Keratinocyte (primary cell): Measurements from ENCODE around the gene HOXB9.
A peak's percentile ranks its signal among the peaks of the same experiment; 100 is the strongest.

Experiments used
- EZH2 ChIP-seq: IDR thresholded peaks from one replicate; pipeline ENCODE4 v1.6.1; 2012; ENCODE audit warnings: inconsistent platforms, mild to moderate bottlenecking, low read length, moderate library complexity
- TF ChIP-seq, protein P1 (sequence below), 3 experiments: IDR thresholded peaks in 1 of 3; conservative IDR thresholded peaks in 1 of 3; optimal IDR thresholded peaks in 1 of 3; 2 replicates in 2 of 3; 3 replicates in 1 of 3; pipeline versions ENCODE3 to v1.5.1; 2011; ENCODE audit warnings: low read length in 3 of 3, mild to moderate bottlenecking in 3 of 3, moderate library complexity in 2 of 3, control low read depth in 1 of 3, inconsistent platforms in 1 of 3; ENCODE audit not compliant: insufficient read depth in 2 of 3; ENCODE audit errors: extremely low read depth in 1 of 3

DNA sequence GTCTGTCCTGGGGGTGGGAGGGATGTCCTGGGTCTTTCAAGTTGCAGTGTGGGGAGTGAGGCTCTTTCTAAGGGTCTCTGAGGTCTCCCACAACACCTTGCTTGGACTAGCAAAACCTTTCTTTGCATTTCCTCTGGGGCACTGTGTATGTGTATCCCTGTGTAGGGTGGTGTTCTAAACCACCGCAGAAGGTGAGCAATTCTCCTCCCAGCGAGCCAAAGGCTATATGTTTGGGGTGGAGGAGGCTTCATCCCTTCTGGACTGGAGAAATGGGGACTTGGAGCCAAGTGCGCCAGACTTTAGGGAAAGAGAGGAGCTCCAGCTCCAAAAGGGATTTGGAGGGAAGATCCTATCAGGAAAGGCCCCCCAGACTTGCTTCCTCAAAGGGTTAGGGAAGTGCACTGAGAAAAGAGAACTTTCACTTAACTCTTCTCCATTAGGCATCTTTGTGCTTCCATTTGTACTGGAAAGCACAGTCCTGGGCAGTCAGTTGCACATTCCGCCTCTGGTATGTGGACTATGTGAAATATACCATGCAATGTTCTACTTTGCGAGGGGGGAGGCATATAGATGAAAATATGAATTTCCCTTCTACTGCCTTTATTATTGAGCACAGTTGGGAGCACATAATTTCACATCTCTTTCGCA, 18.9 kb upstream of the HOXB9 start:
- TF ChIP-seq EZH2 = peak; percentile 25
- TF ChIP-seq, protein P1, sequence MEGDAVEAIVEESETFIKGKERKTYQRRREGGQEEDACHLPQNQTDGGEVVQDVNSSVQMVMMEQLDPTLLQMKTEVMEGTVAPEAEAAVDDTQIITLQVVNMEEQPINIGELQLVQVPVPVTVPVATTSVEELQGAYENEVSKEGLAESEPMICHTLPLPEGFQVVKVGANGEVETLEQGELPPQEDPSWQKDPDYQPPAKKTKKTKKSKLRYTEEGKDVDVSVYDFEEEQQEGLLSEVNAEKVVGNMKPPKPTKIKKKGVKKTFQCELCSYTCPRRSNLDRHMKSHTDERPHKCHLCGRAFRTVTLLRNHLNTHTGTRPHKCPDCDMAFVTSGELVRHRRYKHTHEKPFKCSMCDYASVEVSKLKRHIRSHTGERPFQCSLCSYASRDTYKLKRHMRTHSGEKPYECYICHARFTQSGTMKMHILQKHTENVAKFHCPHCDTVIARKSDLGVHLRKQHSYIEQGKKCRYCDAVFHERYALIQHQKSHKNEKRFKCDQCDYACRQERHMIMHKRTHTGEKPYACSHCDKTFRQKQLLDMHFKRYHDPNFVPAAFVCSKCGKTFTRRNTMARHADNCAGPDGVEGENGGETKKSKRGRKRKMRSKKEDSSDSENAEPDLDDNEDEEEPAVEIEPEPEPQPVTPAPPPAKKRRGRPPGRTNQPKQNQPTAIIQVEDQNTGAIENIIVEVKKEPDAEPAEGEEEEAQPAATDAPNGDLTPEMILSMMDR (optimal IDR thresholded peaks at IDR 0.05 in 1 of 3, IDR thresholded peaks at IDR 0.05 in 1 of 3, conservative IDR thresholded peaks at IDR 0.05 in 1 of 3; ENCODE audit: extremely low read depth in 1 of 3, insufficient read depth in 2 of 3, low read length in 3 of 3) = no peak
